ENCODE results near the gene IL17C. TPM values are rescaled to one million over a fixed set of nuclear protein-coding genes. Genes with fewer than 3 reads are reported as not detected.

IL17C gene
- total RNA-seq, 1 experiment from 2014 or later, result 0.31 TPM

GRCh38 chr16:88662843-88663606, 24.7 kb downstream of the IL17C start, which contains the start of gene MVD:
MVD (minus strand) TSS chr16:88663091; CDS start chr16:88663080, 11 bp downstream.
- Mint-ChIP-seq H3K9me3 (no peaks in the 10 kb centered on the region), H3K36me3 (ENCODE audit: insufficient read depth in 1 of 3, low read depth in 3 of 3) (peaks cover 8 to 18% (median 17%) of the 10 kb centered on the region in 3 experiments; a peak in 6 of 7 replicates), H3K27me3 (ENCODE audit: low read depth) (no peaks in the 10 kb centered on the region; the same call in 1 of the 2 replicates), H3K4me1 (peaks cover 15 to 24% of the 10 kb centered on the region in 2 experiments), H3K27ac (peak within 1 kb of the TSS; percentile 87 to 98 (median 94)), H3K4me3 (peak within 1 kb of the TSS; percentile 91 to 97)
- H3K23me2 ChIP-seq (ENCODE audit: insufficient read length, low read depth, low read length, poor library complexity, severe bottlenecking), result peaks cover 11% of the 10 kb centered on the region
- no peak within 1 kb of the TSS for H3K4ac ChIP-seq (ENCODE audit: low read depth, low read length)
- H3K18ac ChIP-seq (ENCODE audit: insufficient read length, low read depth, low read length), result peak within 1 kb of the TSS; percentile 56
- H3K27ac ChIP-seq (ENCODE audit: insufficient read length, low read depth, low read length), result no peak within 1 kb of the TSS
- peaks cover 3% of the 10 kb centered on the region; the same call in 1 of the 2 replicates for H3K4me1 ChIP-seq (ENCODE audit: insufficient read depth, low read length)
- H2BK120ac ChIP-seq (ENCODE audit: low read depth, low read length, poor library complexity, severe bottlenecking), result no peak within 1 kb of the TSS
- peak within 1 kb of the TSS; percentile 55; the same call in 1 of the 2 replicates for H3K14ac ChIP-seq (ENCODE audit: insufficient read depth, low read length)
- no CpG with 5 or more reads among the region's 88 CpGs for WGBS (ENCODE audit: extremely low coverage, insufficient read length, low lambda C conversion rate)
- TF ChIP-seq, protein P1, sequence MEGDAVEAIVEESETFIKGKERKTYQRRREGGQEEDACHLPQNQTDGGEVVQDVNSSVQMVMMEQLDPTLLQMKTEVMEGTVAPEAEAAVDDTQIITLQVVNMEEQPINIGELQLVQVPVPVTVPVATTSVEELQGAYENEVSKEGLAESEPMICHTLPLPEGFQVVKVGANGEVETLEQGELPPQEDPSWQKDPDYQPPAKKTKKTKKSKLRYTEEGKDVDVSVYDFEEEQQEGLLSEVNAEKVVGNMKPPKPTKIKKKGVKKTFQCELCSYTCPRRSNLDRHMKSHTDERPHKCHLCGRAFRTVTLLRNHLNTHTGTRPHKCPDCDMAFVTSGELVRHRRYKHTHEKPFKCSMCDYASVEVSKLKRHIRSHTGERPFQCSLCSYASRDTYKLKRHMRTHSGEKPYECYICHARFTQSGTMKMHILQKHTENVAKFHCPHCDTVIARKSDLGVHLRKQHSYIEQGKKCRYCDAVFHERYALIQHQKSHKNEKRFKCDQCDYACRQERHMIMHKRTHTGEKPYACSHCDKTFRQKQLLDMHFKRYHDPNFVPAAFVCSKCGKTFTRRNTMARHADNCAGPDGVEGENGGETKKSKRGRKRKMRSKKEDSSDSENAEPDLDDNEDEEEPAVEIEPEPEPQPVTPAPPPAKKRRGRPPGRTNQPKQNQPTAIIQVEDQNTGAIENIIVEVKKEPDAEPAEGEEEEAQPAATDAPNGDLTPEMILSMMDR (conservative IDR thresholded peaks at IDR 0.05), result no peak
- H2BK5ac ChIP-seq (ENCODE audit: insufficient read length, low read length), result no peak within 1 kb of the TSS
- H2AK5ac ChIP-seq (ENCODE audit: insufficient read length, low read length), result no peak within 1 kb of the TSS
- no peak within 1 kb of the TSS for H4K8ac ChIP-seq (replicated peaks; ENCODE audit: insufficient read length, low read depth, low read length)
- no peaks in the 10 kb centered on the region for H3K9me3 ChIP-seq (ENCODE audit: control insufficient read depth, low read depth, low read length)
- no peak within 1 kb of the TSS for H3T11ph ChIP-seq (ENCODE audit: low read length)
- H2BK15ac ChIP-seq (ENCODE audit: low read depth, low read length), result no peak within 1 kb of the TSS; the same call in 1 of the 2 replicates
- peak within 1 kb of the TSS; percentile 77 for H3K4me2 ChIP-seq (ENCODE audit: insufficient read depth, insufficient read length, low read length)
- H3K27me3 ChIP-seq (ENCODE audit: insufficient read depth, low read length), result no peaks in the 10 kb centered on the region
- no peak within 1 kb of the TSS for H4K5ac ChIP-seq (ENCODE audit: insufficient read length, low read depth, low read length)
- no peak within 1 kb of the TSS for H2AFZ ChIP-seq (ENCODE audit: low read length)
- H2BK20ac ChIP-seq (ENCODE audit: low read depth, low read length, poor library complexity, severe bottlenecking), result no peak within 1 kb of the TSS
- no peak within 1 kb of the TSS for H3K23ac ChIP-seq (ENCODE audit: insufficient read length, low read depth, low read length)
- H3K56ac ChIP-seq (ENCODE audit: insufficient read length, low read depth, low read length), result no peak within 1 kb of the TSS
- peak; percentile 99 for DNase-seq
- peaks cover 22% of the 10 kb centered on the region; the same call in 1 of the 2 replicates for H3K79me2 ChIP-seq (ENCODE audit: insufficient read depth, low read length)
- H2BK12ac ChIP-seq (ENCODE audit: insufficient read length, low read depth, low read length), result no peak within 1 kb of the TSS
- no peak within 1 kb of the TSS for H4K91ac ChIP-seq (ENCODE audit: insufficient read length, low read depth, low read length)
- H3K79me1 ChIP-seq (ENCODE audit: insufficient read depth, low read depth, low read length, poor library complexity, severe bottlenecking), result peaks cover 3% of the 10 kb centered on the region
- peak within 1 kb of the TSS; percentile 63 for H3K9ac ChIP-seq (ENCODE audit: extremely low read depth, insufficient read length, low read length)
- no peaks in the 10 kb centered on the region for H4K20me1 ChIP-seq (ENCODE audit: control insufficient read depth, insufficient read depth, insufficient read length)

All from H9 (cell line).